Prostate gland (tissue), 2 donors: Measurements from ENCODE around the gene TUBB4A.

Experiments used
- CTCF ChIP-seq, 4 experiments: fragments of 200-600 bp in 2 of 4; fragments of 450-650 bp in 2 of 4; sonication (generic) in 2 of 4; IDR thresholded peaks; 1 replicate in 3 of 4; 2 replicates in 1 of 4; pipeline ENCODE4 v1.5.1; 2016 to 2019; ENCODE audit warnings: antibody characterized with exemption in 4 of 4, mild to moderate bottlenecking in 2 of 4, moderate library complexity in 2 of 4
- POLR2A ChIP-seq: fragments of 450-650 bp; IDR thresholded peaks from one replicate; pipeline ENCODE4 v1.6.1; 2016; ENCODE audit warnings: antibody characterized with exemption, mild to moderate bottlenecking
- POLR2AphosphoS5 ChIP-seq: sonication (generic); formaldehyde crosslinking; IDR thresholded peaks from one replicate; pipeline ENCODE4 v1.6.1; 2017; ENCODE audit warnings: antibody characterized with exemption

GRCh38 chr19:6524311-6524710 is 22.2 kb upstream of the TUBB4A start:
- TF ChIP-seq POLR2A (no peak), CTCF (IDR thresholded peaks at IDR 0.05) (no peak), POLR2AphosphoS5 (no peak)
